ENCODE measurements around the gene USE1.

DNA sequence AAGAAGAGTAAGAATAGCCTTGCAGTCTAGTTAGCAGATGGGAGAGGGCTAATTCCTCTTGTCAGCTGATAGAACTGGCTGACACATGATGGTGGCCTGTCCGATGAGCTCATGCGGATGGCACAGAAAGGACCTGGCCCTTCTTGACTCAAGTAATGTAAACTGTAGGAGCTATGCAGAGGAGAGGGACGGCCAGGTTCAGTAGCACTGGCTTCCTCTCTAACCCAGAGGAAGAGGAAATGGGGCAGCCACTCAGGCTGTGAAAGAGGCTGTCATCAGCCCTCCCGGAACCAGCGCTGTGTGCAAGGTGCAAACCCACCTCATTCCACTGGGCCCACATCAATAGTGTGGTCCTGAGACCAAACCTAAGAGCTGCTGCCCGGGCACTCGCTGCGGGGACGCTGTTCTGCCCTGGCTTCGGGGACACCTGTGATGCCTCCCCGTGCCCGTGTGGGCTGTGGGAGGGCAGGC, 30.8 kb upstream of the USE1 start:
- TF ChIP-seq MYC (IDR thresholded peaks at IDR 0.05; ENCODE audit: low read depth, low read length) (no peak), MYC (CRISPR knock-in tag; IDR thresholded peaks at IDR 0.05; ENCODE audit: borderline replicate concordance, low read depth) (no peak), SIX5 (IDR thresholded peaks at IDR 0.05; ENCODE audit: borderline replicate concordance in 1 of 2, insufficient read depth in 1 of 2, low read depth in 1 of 2, low read length in 2 of 2) (no peak)

Measured in K562 (cell line).